Hematopoietic multipotent progenitor cell treated with erythropoietin and hydrocortisone succinate and interleukin-3 and kit ligand, for 8 days (in vitro differentiated cells): ENCODE measurements around the gene MTCH2.
"Not testable (repeated sequence)": the region's sequence is repeated elsewhere in the genome, so short reads cannot be mapped to it uniquely, and the experiment has no call there.

Experiments used
- DNase-seq: peaks from one replicate; pipeline ENCODE4 v3.0.0-alpha.2; 2015

The MTCH2 gene

GRCh38 chr11:47642099-47642855 lies at the start of gene MTCH2:
Gene MTCH2 (minus strand): TSS chr11:47642559. CDS start chr11:47642465, 94 bp downstream.
- peak; percentile 98 for DNase-seq

- no peak for DNase-seq
Measured at GRCh38 chr11:47691979-47692378, 49.6 kb upstream of the MTCH2 start.

- DNase-seq, result no peak
Measured at GRCh38 chr11:47689480-47689879, 47.1 kb upstream of the MTCH2 start.

GRCh38 chr11:47688991-47689390 lies 46.6 kb upstream of the MTCH2 start:
- no peak for DNase-seq

- DNase-seq, result no peak
Measured at GRCh38 chr11:47688111-47688510, 45.8 kb upstream of the MTCH2 start.

GRCh38 chr11:47686704-47687103 lies 44.3 kb upstream of the MTCH2 start:
- DNase-seq, result not testable (repeated sequence)

- DNase-seq, result no peak
Measured at GRCh38 chr11:47686151-47686550, 43.8 kb upstream of the MTCH2 start.

- no peak for DNase-seq
Measured at GRCh38 chr11:47675851-47676250, 33.5 kb upstream of the MTCH2 start.

GRCh38 chr11:47672283-47672730 lies 29.9 kb upstream of the MTCH2 start:
- DNase-seq, result peak; percentile 36

GRCh38 chr11:47669856-47670255 lies 27.5 kb upstream of the MTCH2 start:
- DNase-seq, result no peak

- no peak for DNase-seq
Measured at GRCh38 chr11:47668665-47669064, 26.3 kb upstream of the MTCH2 start.

GRCh38 chr11:47667555-47667954 lies 25.2 kb upstream of the MTCH2 start:
- no peak for DNase-seq

- no peak for DNase-seq
Measured at GRCh38 chr11:47667135-47667534, 24.8 kb upstream of the MTCH2 start.

GRCh38 chr11:47664936-47665335 lies 22.6 kb upstream of the MTCH2 start:
- not testable (repeated sequence) for DNase-seq

GRCh38 chr11:47661245-47661644 lies 18.9 kb upstream of the MTCH2 start:
- no peak for DNase-seq

GRCh38 chr11:47659276-47659675 lies 16.9 kb upstream of the MTCH2 start:
- DNase-seq, result no peak

GRCh38 chr11:47656260-47656885 lies 14.0 kb upstream of the MTCH2 start:
- no peak for DNase-seq

- DNase-seq, result no peak
Measured at GRCh38 chr11:47651818-47652469, 9.6 kb upstream of the MTCH2 start.

- no peak for DNase-seq
Measured at GRCh38 chr11:47649276-47649675, 6.9 kb upstream of the MTCH2 start.

GRCh38 chr11:47646019-47646418 lies 3.7 kb upstream of the MTCH2 start:
- no peak for DNase-seq

GRCh38 chr11:47645500-47645899 lies 3.1 kb upstream of the MTCH2 start:
- no peak for DNase-seq

GRCh38 chr11:47641600-47642098 lies 710 bp downstream of the MTCH2 start:
- peak; percentile 13 for DNase-seq

- not testable (repeated sequence) for DNase-seq
Measured at GRCh38 chr11:47640506-47640905, 1.9 kb downstream of the MTCH2 start.

GRCh38 chr11:47636331-47636730 lies 6.0 kb downstream of the MTCH2 start:
- not testable (repeated sequence) for DNase-seq
